Heart left ventricle (tissue), 16 donors: Measurements from ENCODE around the gene SLC5A2. TPM values are rescaled to one million over a fixed set of nuclear protein-coding genes. Genes with fewer than 3 reads are reported as not detected.

Experiments
- ATAC-seq, 4 donors: fragments of 200-7000 bp; cut with Tn5 transposase; one replicate each; pipeline ENCODE4 v1.9.1; 2020 to 2022; ENCODE audit warnings: moderate library complexity in 4 of 4, mild to moderate bottlenecking in 3 of 4, moderate number of reproducible peaks in 1 of 4
- DNase-seq, 5 donors: peaks; one replicate each; pipeline ENCODE4 v3.0.0-alpha.2; 2020
- H3K27ac ChIP-seq, 12 donors: fragments of 200-600 bp; sonication (generic) in 4 of 12; one replicate each; pipeline versions ENCODE4 v1.5.0 to v1.8.0; 2016 to 2022; ENCODE audit warnings: mild to moderate bottlenecking in 2 of 12
- H3K27me3 ChIP-seq, 9 donors: fragments of 200-600 bp; sonication (generic) in 2 of 9; one replicate each; pipeline versions ENCODE4 v1.5.1 to v1.8.0; 2016 to 2022; ENCODE audit warnings: mild to moderate bottlenecking in 3 of 9
- H3K36me3 ChIP-seq, 9 donors: fragments of 200-600 bp; sonication (generic) in 2 of 9; one replicate each; pipeline versions ENCODE4 v1.5.0 to v1.8.0; 2018 to 2022; ENCODE audit warnings: mild to moderate bottlenecking in 2 of 9
- H3K4me1 ChIP-seq, 12 donors: fragments of 200-600 bp; sonication (generic) in 4 of 12; one replicate each; pipeline versions ENCODE4 v1.5.0 to v1.8.0; 2016 to 2022; ENCODE audit warnings: mild to moderate bottlenecking in 3 of 12
- H3K4me3 ChIP-seq, 12 donors: fragments of 200-600 bp; sonication (generic) in 4 of 12; one replicate each; pipeline versions ENCODE4 v1.5.0 to v1.8.0; 2017 to 2022; ENCODE audit warnings: mild to moderate bottlenecking in 9 of 12, moderate library complexity in 4 of 12
- H3K9me3 ChIP-seq, 12 donors: fragments of 200-600 bp; sonication (generic) in 4 of 12; one replicate each; pipeline versions ENCODE4 v1.5.0 to v1.8.0; 2016 to 2022; ENCODE audit warnings: mild to moderate bottlenecking in 1 of 12
- POLR2A ChIP-seq, 2 donors: fragments of 450-650 bp; IDR thresholded peaks; one replicate each; pipeline ENCODE4 v1.6.1; 2017; ENCODE audit warnings: antibody characterized with exemption in 2 of 2, mild to moderate bottlenecking in 2 of 2, moderate library complexity in 2 of 2
- WGBS, 4 donors: extraction: QIAGEN DNeasy Blood & Tissue Kit in 2 of 4; methylation state at CpG; one replicate each; pipeline versions ENCODE4 v1.1.5 to v1.1.7; 2013 to 2018; 5-methylcytosine and 5-hydroxymethylcytosine counted together
- intact Hi-C, 10 donors: fragments of 100-400 bp; cut with DNase I; formaldehyde crosslinking; loops; one replicate each; pipeline versions ENCODE4 v1.11.1 to v1.14.2; 2022
- polyA plus RNA-seq, 2 donors: library from polyadenylated mRNA; stranded (reverse); fragments of 200-250 nt; gene quantifications; one replicate each; pipeline ENCODE4 v1.2.3, GENCODE V29; 2013
- total RNA-seq, 9 donors: library from RNA; depleted of rRNA in 2 of 9; stranded (reverse); fragments of >200 nt in 2 of 9; fragmentation: NEBNext Ultra II Directional in 3 of 9; extraction: Animal tissue kit (Norgen Biotek cat#: 25700) in 3 of 9; gene quantifications; one replicate each; pipeline versions ENCODE4 v1.1.0 to v1.2.4, GENCODE V29; 2016 to 2023
- TF ChIP-seq, protein P1 (sequence below), 12 donors: fragments of 200-600 bp; sonication (generic) in 4 of 12; IDR thresholded peaks; one replicate each; pipeline versions ENCODE4 v1.5.0 to v1.8.0; 2018 to 2022; ENCODE audit warnings: antibody characterized with exemption in 12 of 12, mild to moderate bottlenecking in 5 of 12
- donor health status: ischemic (EF 13 %, LVEDD 7.1; RV severe dilation, severe dysfunction).
- donor health status: healthy with polysubstance abuse.
- donor health status: DM: no; HTN: yes; CAD: no.
- donor health status: DM: no; HTN: no; CAD: no.
- donor health status: ischemic (EF 25% LVEDD 6.9; RV normal size, moderate dysfunction).
- donor health status: ischemic (EF 25% LVEDD 5.7; RV mildly dilated, moderate dysfunction).
- donor health status: healthy.
- donor health status: DM: yes; HTN: yes; CAD: no.
- donor health status: ischemic (EF 35%, LVEDD 5.7; RV mildly dilated, moderate dysfunction).
- donor health status: nonischemic (EF 11% LVEDD 7.7; RV severe dilation, severe dysfunction).
- donor health status: DM: yes; HTN: yes; CAD: no.
- donor health status: PGD.
- donor health status: ischemic (EF 29% LVEDD 5.4; RV normal size, mild dysfunction).
- donor health status: nonischemic (EF 23%, LVEDD 6.1; RV moderate dilation, normal function).

SLC5A2 gene
- total and polyA plus RNA-seq, 11 donors: 0.08 to 0.76 TPM; not detected in 9

DNA sequence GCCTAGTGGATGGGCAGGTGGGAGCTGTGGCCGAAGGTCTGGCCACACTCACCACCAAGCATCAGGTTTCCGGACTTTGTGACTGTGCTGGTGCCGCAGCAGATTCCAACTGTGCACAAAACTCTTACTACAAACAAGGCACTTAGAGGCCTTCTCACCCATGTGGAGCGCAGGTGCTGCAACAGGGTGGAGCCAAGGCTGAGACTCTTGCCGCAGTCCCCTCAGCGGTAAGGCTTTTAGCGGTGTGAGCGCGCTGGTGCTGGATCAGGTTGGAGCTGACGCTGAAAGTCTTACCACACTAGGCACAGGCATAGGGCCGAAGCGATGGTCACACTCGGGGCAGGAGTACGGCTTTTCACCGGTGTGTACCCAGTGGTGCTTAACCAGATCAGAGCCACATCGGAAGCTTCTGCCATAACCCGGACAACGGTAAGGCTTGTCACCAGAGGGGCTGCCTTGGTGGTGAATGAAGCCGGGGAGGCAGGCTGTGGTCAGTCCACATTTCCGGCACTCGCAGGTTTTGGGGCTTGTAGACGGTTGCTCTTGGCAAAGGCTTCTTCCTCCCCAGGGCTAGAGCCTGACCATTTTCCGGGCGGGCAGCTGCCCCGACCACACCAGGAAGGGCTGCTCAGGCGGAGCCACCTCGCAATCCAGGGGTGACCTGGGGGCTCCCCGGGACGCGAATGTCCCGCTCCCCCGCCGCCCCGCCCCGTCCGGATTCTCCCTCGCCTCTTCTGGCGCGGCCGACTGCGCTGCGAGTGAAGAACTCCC, 24.7 kb upstream of the SLC5A2 start:
- H3K36me3 ChIP-seq: peaks cover 0 to 17% (median 12%) of the 10 kb centered on the region in 9 donors
- peak overlapping the region; percentile 94 to 100 (median 99) for H3K27ac ChIP-seq
- peak overlapping the region; percentile 57 to 93 (median 80) for H3K4me3 ChIP-seq
- 0 to 3% (median 1%) methylated on average over 4 to 42 of the region's 42 CpGs for WGBS, 4 donors
- DNase-seq (peak in 2 of 5 donors; percentile 44 to 78), ATAC-seq (peak in 3 of 4 donors; percentile 0 to 2 (median 1))
- intact Hi-C loops: loop anchor here in 7 of 10 donors (2.0 to 10.0 kb wide), 15 partner anchors 15 to 503 kb away; partner anchors contain the start of genes ZNF267 (in 4 of the 7), FUS (in 2 of the 7), RUSF1 (in 2 of the 7) and SETD1A (in 1 of the 7)
- H3K27me3 ChIP-seq: no peaks in the 10 kb centered on the region
- TF ChIP-seq, protein P1, sequence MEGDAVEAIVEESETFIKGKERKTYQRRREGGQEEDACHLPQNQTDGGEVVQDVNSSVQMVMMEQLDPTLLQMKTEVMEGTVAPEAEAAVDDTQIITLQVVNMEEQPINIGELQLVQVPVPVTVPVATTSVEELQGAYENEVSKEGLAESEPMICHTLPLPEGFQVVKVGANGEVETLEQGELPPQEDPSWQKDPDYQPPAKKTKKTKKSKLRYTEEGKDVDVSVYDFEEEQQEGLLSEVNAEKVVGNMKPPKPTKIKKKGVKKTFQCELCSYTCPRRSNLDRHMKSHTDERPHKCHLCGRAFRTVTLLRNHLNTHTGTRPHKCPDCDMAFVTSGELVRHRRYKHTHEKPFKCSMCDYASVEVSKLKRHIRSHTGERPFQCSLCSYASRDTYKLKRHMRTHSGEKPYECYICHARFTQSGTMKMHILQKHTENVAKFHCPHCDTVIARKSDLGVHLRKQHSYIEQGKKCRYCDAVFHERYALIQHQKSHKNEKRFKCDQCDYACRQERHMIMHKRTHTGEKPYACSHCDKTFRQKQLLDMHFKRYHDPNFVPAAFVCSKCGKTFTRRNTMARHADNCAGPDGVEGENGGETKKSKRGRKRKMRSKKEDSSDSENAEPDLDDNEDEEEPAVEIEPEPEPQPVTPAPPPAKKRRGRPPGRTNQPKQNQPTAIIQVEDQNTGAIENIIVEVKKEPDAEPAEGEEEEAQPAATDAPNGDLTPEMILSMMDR (IDR thresholded peaks at IDR 0.05): peak in 3 of 12 donors; percentile 8 to 40 (median 23)
- no peak for TF ChIP-seq POLR2A (IDR thresholded peaks at IDR 0.05)
- H3K4me1 ChIP-seq: peaks cover 5 to 65% (median 51%) of the 10 kb centered on the region in 12 donors
- H3K9me3 ChIP-seq: no peaks in the 10 kb centered on the region

DNA sequence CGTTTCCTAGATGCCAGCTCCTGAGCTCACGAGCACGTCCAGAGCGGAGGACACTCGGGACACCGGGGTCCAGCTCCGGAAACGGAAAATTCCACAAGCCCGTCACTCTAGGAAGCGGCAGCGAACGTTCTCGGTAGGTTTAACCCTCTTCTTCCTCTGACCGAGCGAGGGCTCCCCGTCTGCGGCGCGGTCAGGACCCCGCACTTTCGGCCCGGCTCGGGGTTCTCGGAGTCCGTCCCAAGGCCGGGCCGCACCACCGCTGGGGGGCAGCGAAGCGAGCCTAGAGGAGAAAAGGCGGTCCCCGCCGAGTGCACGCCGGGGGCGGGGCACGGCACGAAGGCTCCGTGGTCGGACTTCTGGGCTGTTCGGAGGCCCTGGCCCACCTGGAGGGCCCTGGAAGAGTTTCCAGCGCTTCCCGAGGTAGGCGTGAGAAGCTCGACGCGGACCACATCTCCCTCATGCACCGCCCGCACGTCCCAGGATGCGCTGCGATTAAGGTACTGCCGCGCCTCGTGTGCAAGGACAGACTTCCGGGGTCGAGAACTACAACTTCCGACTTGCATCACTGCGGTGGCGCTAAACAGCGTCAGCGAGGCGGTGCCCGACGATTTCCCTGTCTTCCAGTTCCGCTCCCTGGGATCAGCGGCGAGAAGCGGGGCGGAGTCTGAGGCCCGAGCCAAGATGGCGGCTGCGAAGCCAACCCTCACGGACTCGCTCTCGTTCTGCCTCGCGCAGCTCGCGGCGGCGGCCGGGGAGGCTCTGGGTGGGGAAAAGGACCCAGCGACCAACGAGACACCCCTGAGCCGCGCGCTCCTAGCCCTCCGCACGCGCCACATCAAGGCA, 23.9 kb upstream of the SLC5A2 start, which contains the start of gene ARMC5:
TSS of gene ARMC5 (plus strand) at position 658 of the 843 bp plus-strand sequence. CDS start at position 682, 24 bp downstream.
- peaks cover 0 to 57% (median 43%) of the 10 kb centered on the region in 12 donors for H3K4me1 ChIP-seq

DNA sequence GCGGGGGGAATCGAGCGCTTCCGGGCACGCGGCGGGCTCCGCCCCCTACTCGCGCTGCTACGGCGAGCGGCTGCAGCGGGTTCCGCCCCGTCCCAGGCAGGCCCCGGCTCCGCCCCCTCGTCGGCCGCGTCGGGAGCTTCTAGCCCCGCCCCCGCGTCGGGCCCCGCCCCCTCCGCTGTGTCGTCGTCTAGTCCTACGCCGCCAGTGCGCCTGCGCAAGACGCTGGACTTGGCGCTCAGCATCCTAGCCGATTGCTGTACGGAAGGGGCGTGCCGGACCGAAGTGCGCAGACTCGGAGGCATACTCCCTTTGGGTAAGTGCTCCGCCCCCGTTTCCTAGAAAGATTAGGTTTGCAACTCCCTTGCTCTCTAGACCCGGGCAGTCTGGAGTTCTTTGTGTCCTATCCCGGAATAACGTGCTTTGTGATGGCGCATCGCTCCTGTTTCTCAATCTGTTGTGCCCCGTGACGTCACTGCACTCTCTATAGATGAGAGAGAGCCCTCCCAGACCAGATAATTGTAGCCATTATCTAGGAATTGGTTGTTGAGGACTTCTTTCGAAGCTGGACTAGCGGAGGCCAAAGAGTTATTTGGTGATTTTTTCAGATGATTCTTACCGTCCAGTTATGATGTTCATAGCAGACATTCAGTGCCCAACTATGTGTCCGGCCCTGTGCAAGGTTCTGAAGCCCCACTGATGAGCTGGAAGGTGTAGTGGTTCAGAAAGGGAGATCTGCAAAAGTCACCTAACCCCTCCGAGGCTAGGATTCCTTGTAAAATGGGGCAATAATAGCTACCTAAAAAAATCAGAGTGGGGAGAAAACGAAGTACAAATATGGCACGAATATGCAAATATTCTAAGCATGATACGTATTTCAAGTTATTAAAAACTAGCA, 23.0 kb upstream of the SLC5A2 start:
- Histone ChIP-seq H3K9me3 (no peaks in the 10 kb centered on the region), H3K36me3 (peaks cover 0 to 32% (median 29%) of the 10 kb centered on the region in 9 donors), H3K4me1 (peaks cover 0 to 49% (median 41%) of the 10 kb centered on the region in 12 donors), H3K4me3 (peak overlapping the region; percentile 57 to 93 (median 80)), H3K27ac (peak overlapping the region; percentile 94 to 100 (median 99)), H3K27me3 (no peaks in the 10 kb centered on the region)
- TF ChIP-seq, protein P1 (IDR thresholded peaks at IDR 0.05): no peak
- no peak for TF ChIP-seq POLR2A (IDR thresholded peaks at IDR 0.05)
- peak; percentile 83 to 92 (median 88) for ATAC-seq
- WGBS, 4 donors: 3 to 8% (median 4%) methylated on average over 20 to 61 of the region's 61 CpGs
- peak; percentile 100 for DNase-seq
- intact Hi-C loops: loop anchor here in 7 of 10 donors (1.0 to 10.0 kb wide), 20 partner anchors 11 to 505 kb away; partner anchors contain the start of genes ZNF267 (in 4 of the 7), RUSF1 (in 3 of the 7), FUS (in 2 of the 7) and STX4 (in 2 of the 7)

More for the DNA sequence above, 23.9 kb upstream of the SLC5A2 start, which contains the start of gene ARMC5:
- TF ChIP-seq, protein P1 (IDR thresholded peaks at IDR 0.05): peak; percentile 39 to 83 (median 62)
- peak in 1 of 2 donors; percentile 19 for TF ChIP-seq POLR2A (IDR thresholded peaks at IDR 0.05)
- Histone ChIP-seq H3K4me3 (peak within 1 kb of the TSS; percentile 57 to 93 (median 80)), H3K36me3 (peaks cover 0 to 25% (median 20%) of the 10 kb centered on the region in 9 donors), H3K27me3 (no peaks in the 10 kb centered on the region), H3K9me3 (no peaks in the 10 kb centered on the region), H3K27ac (peak within 1 kb of the TSS; percentile 94 to 100 (median 99))
- WGBS, 4 donors: 0 to 1% (median 0%) methylated on average over 12 to 91 of the region's 91 CpGs
- intact Hi-C loops: loop anchor here in 7 of 10 donors (1.0 to 10.0 kb wide), 17 partner anchors 14 to 504 kb away; partner anchors contain the start of genes ZNF267 (in 4 of the 7), RUSF1 (in 3 of the 7), FUS (in 2 of the 7) and STX4 (in 2 of the 7)
- ATAC-seq (peak; percentile 82 to 90 (median 88)), DNase-seq (peak; percentile 98 to 99 (median 98))
